ENCODE data around the gene MPIG6B.
A peak's percentile ranks its signal among the peaks of the same experiment; 100 is the strongest.

Gene MPIG6B

GRCh38 chr6:31677955-31678354, 45.2 kb upstream of the MPIG6B start:
- ATAC-seq: no peak
- TF ChIP-seq PATZ1 (CRISPR knock-in tag; IDR thresholded peaks at IDR 0.05; ENCODE audit: borderline replicate concordance) (no peak), OSR1 (CRISPR knock-in tag; IDR thresholded peaks at IDR 0.05) (no peak), ZFP3 (CRISPR knock-in tag; IDR thresholded peaks at IDR 0.05) (no peak), POU6F1 (CRISPR knock-in tag; IDR thresholded peaks at IDR 0.05; ENCODE audit: borderline replicate concordance, low read depth) (no peak), TOX (CRISPR knock-in tag; IDR thresholded peaks at IDR 0.05; ENCODE audit: borderline replicate concordance) (no peak), ZFP30 (CRISPR knock-in tag; IDR thresholded peaks at IDR 0.05) (no peak), ZC3H10 (CRISPR knock-in tag; IDR thresholded peaks at IDR 0.05) (no peak), GLIS3 (CRISPR knock-in tag; IDR thresholded peaks at IDR 0.05) (no peak), ISL1 (CRISPR knock-in tag; IDR thresholded peaks at IDR 0.05) (no peak), CSDC2 (CRISPR knock-in tag; IDR thresholded peaks at IDR 0.05) (no peak), RARB (CRISPR knock-in tag; IDR thresholded peaks at IDR 0.05) (no peak), TCF4 (CRISPR knock-in tag; IDR thresholded peaks at IDR 0.05; ENCODE audit: borderline replicate concordance) (no peak), CREB5 (CRISPR knock-in tag; IDR thresholded peaks at IDR 0.05; ENCODE audit: low read depth) (no peak), ZNF70 (CRISPR knock-in tag; IDR thresholded peaks at IDR 0.05) (no peak), ZNF8 (CRISPR knock-in tag; IDR thresholded peaks at IDR 0.05) (no peak), ESRRG (CRISPR knock-in tag; IDR thresholded peaks at IDR 0.05) (no peak), SNAI2 (CRISPR knock-in tag; IDR thresholded peaks at IDR 0.05) (no peak), CSRNP3 (CRISPR knock-in tag; IDR thresholded peaks at IDR 0.05) (no peak), PPARA (CRISPR knock-in tag; IDR thresholded peaks at IDR 0.05; ENCODE audit: borderline replicate concordance) (no peak), ZNF565 (CRISPR knock-in tag; conservative IDR thresholded peaks at IDR 0.05; ENCODE audit: low read depth) (no peak)

- ATAC-seq: peak; percentile 92
- TF ChIP-seq RARB (CRISPR knock-in tag; IDR thresholded peaks at IDR 0.05) (no peak), TCF4 (CRISPR knock-in tag; IDR thresholded peaks at IDR 0.05; ENCODE audit: borderline replicate concordance) (no peak), CSRNP3 (CRISPR knock-in tag; IDR thresholded peaks at IDR 0.05) (no peak), ZNF565 (CRISPR knock-in tag; conservative IDR thresholded peaks at IDR 0.05; ENCODE audit: low read depth) (no peak), OSR1 (CRISPR knock-in tag; IDR thresholded peaks at IDR 0.05) (no peak), ZNF8 (CRISPR knock-in tag; IDR thresholded peaks at IDR 0.05) (no peak), CREB5 (CRISPR knock-in tag; IDR thresholded peaks at IDR 0.05; ENCODE audit: low read depth) (no peak), ARNTL (CRISPR knock-in tag; IDR thresholded peaks at IDR 0.05; ENCODE audit: borderline replicate concordance, low read depth) (no peak), ZFP30 (CRISPR knock-in tag; IDR thresholded peaks at IDR 0.05) (no peak), CSDC2 (CRISPR knock-in tag; IDR thresholded peaks at IDR 0.05) (no peak), PATZ1 (CRISPR knock-in tag; IDR thresholded peaks at IDR 0.05; ENCODE audit: borderline replicate concordance) (no peak), ESRRG (CRISPR knock-in tag; IDR thresholded peaks at IDR 0.05) (no peak), ISL1 (CRISPR knock-in tag; IDR thresholded peaks at IDR 0.05) (no peak), ZFP3 (CRISPR knock-in tag; IDR thresholded peaks at IDR 0.05) (no peak), GLIS3 (CRISPR knock-in tag; IDR thresholded peaks at IDR 0.05) (no peak), ZNF70 (CRISPR knock-in tag; IDR thresholded peaks at IDR 0.05) (no peak), TSHZ2 (CRISPR knock-in tag; IDR thresholded peaks at IDR 0.05) (no peak)
These were observed 42.7 kb upstream of the MPIG6B start, which contains the start of gene LY6G5C for GRCh38 chr6:31680226-31681134. Gene LY6G5C (minus strand): TSS chr6:31681067. CDS start chr6:31680373, 694 bp downstream.
